NOMO-1 treated with dmso at 0.1 percent for 144 hours (cell line): ENCODE results near the gene CRLF2.
A peak's percentile ranks its signal among the peaks of the same experiment; 100 is the strongest.
"Not testable (repeated sequence)": the region's sequence is repeated elsewhere in the genome, so short reads cannot be mapped to it uniquely, and the experiment has no call there.

Source experiments
- DNase-seq: peaks from one replicate; lab custom pipeline; 2025; ENCODE audit not compliant: unreplicated experiment; lab: John Stamatoyannopoulos, UW

Gene CRLF2

GRCh38 chrX:1212532-1212931 lies at the start of gene CRLF2:
CRLF2 (minus strand) TSS chrX:1212649; CDS start chrX:1212634, 15 bp downstream.
- peak; percentile 73 for DNase-seq

- DNase-seq, result not testable (repeated sequence)
Observed at GRCh38 chrX:1261771-1262170, 49.3 kb upstream of the CRLF2 start.

GRCh38 chrX:1261285-1261684 lies 48.8 kb upstream of the CRLF2 start:
- no peak for DNase-seq

- DNase-seq, result no peak
Observed at GRCh38 chrX:1252861-1253260, 40.4 kb upstream of the CRLF2 start.

GRCh38 chrX:1249101-1249887 lies 36.8 kb upstream of the CRLF2 start:
- no peak for DNase-seq

- no peak for DNase-seq
Observed at GRCh38 chrX:1248331-1249061, 36.0 kb upstream of the CRLF2 start.

- DNase-seq, result peak; percentile 22
Observed at GRCh38 chrX:1246816-1247215, 34.4 kb upstream of the CRLF2 start.

- no peak for DNase-seq
Observed at GRCh38 chrX:1244164-1245076, 32.0 kb upstream of the CRLF2 start.

GRCh38 chrX:1242891-1243402 lies 30.5 kb upstream of the CRLF2 start:
- DNase-seq, result no peak

- DNase-seq, result not testable (repeated sequence)
Observed at GRCh38 chrX:1240551-1240950, 28.1 kb upstream of the CRLF2 start.

GRCh38 chrX:1239681-1240142 lies 27.3 kb upstream of the CRLF2 start:
- DNase-seq, result peak; percentile 82

- peak; percentile 14 for DNase-seq
Observed at GRCh38 chrX:1231850-1232465, 19.5 kb upstream of the CRLF2 start.

- not testable (repeated sequence) for DNase-seq
Observed at GRCh38 chrX:1228101-1228500, 15.7 kb upstream of the CRLF2 start.

- no peak for DNase-seq
Observed at GRCh38 chrX:1226249-1226648, 13.8 kb upstream of the CRLF2 start.

- no peak for DNase-seq
Observed at GRCh38 chrX:1224954-1225353, 12.5 kb upstream of the CRLF2 start.

- DNase-seq, result peak; percentile 71
Observed at GRCh38 chrX:1223242-1223600, 10.8 kb upstream of the CRLF2 start.

- DNase-seq, result peak; percentile 83
Observed at GRCh38 chrX:1222531-1223241, 10.2 kb upstream of the CRLF2 start.

GRCh38 chrX:1221296-1221845 lies 8.9 kb upstream of the CRLF2 start:
- DNase-seq, result no peak

GRCh38 chrX:1218286-1218685 lies 5.8 kb upstream of the CRLF2 start:
- DNase-seq, result no peak
